CD8-positive, alpha-beta memory T cell (primary cell): ENCODE data around the gene RSPRY1. TPM values are rescaled to one million over a fixed set of nuclear protein-coding genes. Genes with fewer than 3 reads are reported as not detected.

Experiments
- CTCF ChIA-PET: fragments of 350-600 bp; sonication (Branson Sonifier 250); formaldehyde crosslinking; loops from one replicate; lab custom pipeline; 2021; ENCODE audit warnings: antibody characterized with exemption; lab: Charles Lee
- POLR2A ChIA-PET: fragments of 350-600 bp; sonication (Branson Sonifier 250); formaldehyde crosslinking; loops from one replicate; lab custom pipeline; 2021; ENCODE audit warnings: antibody characterized with exemption; lab: Charles Lee
- DNase-seq, 5 donors: peaks; one replicate each; pipeline versions ENCODE4 v3.0.0 to v3.0.0-alpha.2; 2020 to 2022; ENCODE audit warnings: mixed read lengths in 1 of 5
- H3K27ac ChIP-seq: one replicate; pipeline ENCODE4 v1.7.0; 2013; ENCODE audit warnings: low read depth, mild to moderate bottlenecking, low read length, moderate library complexity
- H3K27me3 ChIP-seq: 2 replicates; pipeline ENCODE4 v1.7.0; 2013; ENCODE audit warnings: low read length, mild to moderate bottlenecking; ENCODE audit not compliant: insufficient read depth, poor library complexity, severe bottlenecking
- H3K36me3 ChIP-seq: 2 replicates; pipeline ENCODE4 v1.7.0; 2013; ENCODE audit warnings: mild to moderate bottlenecking, low read length, moderate library complexity; ENCODE audit not compliant: insufficient read depth
- H3K4me1 ChIP-seq: 2 replicates; pipeline ENCODE4 v1.7.0; 2013; ENCODE audit warnings: mild to moderate bottlenecking, low read length, moderate library complexity; ENCODE audit not compliant: insufficient read depth
- H3K4me3 ChIP-seq: 2 replicates; pipeline ENCODE4 v1.7.0; 2013; ENCODE audit warnings: mild to moderate bottlenecking, low read length
- H3K9me3 ChIP-seq: 2 replicates; pipeline ENCODE4 v1.7.0; 2013; ENCODE audit warnings: mild to moderate bottlenecking, low read length
- H3K27ac Mint-ChIP-seq, 8 donors: one replicate each; pipeline ENCODE4 v1.8.0; 2020 to 2021; ENCODE audit warnings: mixed read lengths in 8 of 8, mild to moderate bottlenecking in 6 of 8, inconsistent platforms in 3 of 8, moderate library complexity in 3 of 8
- H3K27me3 Mint-ChIP-seq, 2 donors: one replicate each; pipeline ENCODE4 v1.8.0; 2020 to 2021; ENCODE audit warnings: mixed read lengths in 2 of 2, mild to moderate bottlenecking in 1 of 2, moderate library complexity in 1 of 2
- H3K36me3 Mint-ChIP-seq, 3 donors: one replicate each; pipeline ENCODE4 v1.8.0; 2020 to 2021; ENCODE audit warnings: mixed read lengths in 3 of 3, inconsistent platforms in 1 of 3, mild to moderate bottlenecking in 1 of 3
- H3K4me1 Mint-ChIP-seq, 3 donors: one replicate each; pipeline ENCODE4 v1.8.0; 2020 to 2021; ENCODE audit warnings: mixed read lengths in 3 of 3, inconsistent platforms in 1 of 3, mild to moderate bottlenecking in 1 of 3
- H3K4me3 Mint-ChIP-seq, 7 donors: one replicate each; pipeline ENCODE4 v1.8.0; 2020 to 2021; ENCODE audit warnings: mixed read lengths in 7 of 7, mild to moderate bottlenecking in 6 of 7, moderate library complexity in 4 of 7, inconsistent platforms in 2 of 7
- H3K9me3 Mint-ChIP-seq, 5 donors: one replicate each; pipeline ENCODE4 v1.8.0; 2020 to 2022; ENCODE audit warnings: mixed read lengths in 5 of 5, mild to moderate bottlenecking in 3 of 5, moderate library complexity in 2 of 5, inconsistent platforms in 1 of 5
- polyA plus RNA-seq: library from polyadenylated mRNA; unstranded; fragments of 300-500 nt; fragmentation: Illumina TruSeq; gene quantifications from one replicate; pipeline ENCODE4 v1.2.3, GENCODE V29; 2021
- total RNA-seq, 2 experiments: library from RNA; stranded (reverse); gene quantifications; one replicate each; pipeline ENCODE4 v1.2.3, GENCODE V29; 2021

RSPRY1 gene
- total and polyA plus RNA-seq, 3 experiments from 2014 or later: 33.3 to 41.0 (median 36.6) TPM

DNA sequence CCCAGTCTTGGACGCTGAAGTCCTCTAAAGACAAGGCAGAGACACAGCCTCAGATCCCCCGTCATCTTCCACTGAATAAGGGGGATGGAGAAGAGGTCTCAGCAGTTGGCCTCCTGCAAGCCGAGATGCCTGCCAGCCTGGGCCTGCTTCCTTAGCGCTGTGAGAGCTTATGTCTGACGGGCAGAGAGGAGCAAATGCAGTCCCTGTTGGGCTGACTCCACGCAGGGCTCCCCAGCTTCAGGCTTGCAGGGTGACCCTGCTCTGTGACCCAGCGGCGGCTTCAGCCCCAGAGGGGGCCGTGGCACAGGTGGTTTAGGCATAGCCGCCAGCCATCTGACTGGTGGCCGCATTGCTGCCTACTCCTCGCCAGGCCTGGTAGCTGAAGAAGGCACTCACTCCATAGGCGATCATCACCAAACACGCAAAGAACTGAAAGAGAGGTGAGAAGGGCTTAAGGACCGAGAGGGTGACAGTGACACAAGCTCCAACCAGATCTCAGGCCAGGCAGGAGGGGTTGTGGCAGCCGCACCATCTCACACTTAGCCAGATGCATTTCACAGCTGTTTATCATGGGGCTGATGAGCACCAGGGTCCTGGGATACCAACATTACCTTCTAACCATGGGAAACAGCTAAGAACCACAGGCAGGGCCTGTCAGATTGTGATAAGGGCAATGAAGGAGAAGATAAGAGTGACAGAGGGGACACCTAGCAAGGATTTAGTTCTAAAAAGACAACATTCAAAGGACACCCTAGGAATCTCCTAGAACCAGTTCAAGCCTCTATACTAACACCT is 70.7 kb downstream of the RSPRY1 start:
- ChIA-PET CTCF (no interaction called here), POLR2A (no interaction called here)
- Mint-ChIP-seq H3K27ac (peak overlapping the region in 1 of 8 donors; percentile 86), H3K9me3 (no peaks in the 10 kb centered on the region), H3K4me3 (no peak overlapping the region), H3K27me3 (no peaks in the 10 kb centered on the region), H3K4me1 (peaks cover 6 to 14% (median 7%) of the 10 kb centered on the region in 3 donors), H3K36me3 (peaks cover 6 to 35% (median 6%) of the 10 kb centered on the region in 3 donors)
- Histone ChIP-seq H3K9me3 (no peaks in the 10 kb centered on the region), H3K27me3 (no peaks in the 10 kb centered on the region), H3K4me3 (no peak overlapping the region), H3K27ac (no peak overlapping the region), H3K4me1 (peaks cover 11% of the 10 kb centered on the region), H3K36me3 (peaks cover 8% of the 10 kb centered on the region)
- DNase-seq: no peak

- H3K4me3 ChIP-seq: no peak overlapping the region
- peaks cover 1% of the 10 kb centered on the region for H3K36me3 ChIP-seq
- H3K27ac ChIP-seq: no peak overlapping the region
- no peaks in the 10 kb centered on the region for H3K9me3 ChIP-seq
- Mint-ChIP-seq H3K4me1 (peaks cover 6 to 14% (median 7%) of the 10 kb centered on the region in 3 donors), H3K27me3 (no peaks in the 10 kb centered on the region), H3K36me3 (peaks cover under 1 to 28% (median 1%) of the 10 kb centered on the region in 3 donors), H3K4me3 (no peak overlapping the region), H3K9me3 (no peaks in the 10 kb centered on the region), H3K27ac (no peak overlapping the region)
- no peak for DNase-seq
- CTCF ChIA-PET: no interaction called here
- peaks cover 11% of the 10 kb centered on the region for H3K4me1 ChIP-seq
- H3K27me3 ChIP-seq: no peaks in the 10 kb centered on the region
- POLR2A ChIA-PET: no interaction called here
Observed at GRCh38 chr16:57257455-57258070, 71.4 kb downstream of the RSPRY1 start.

- Histone ChIP-seq H3K4me1 (peaks cover 11% of the 10 kb centered on the region), H3K9me3 (no peaks in the 10 kb centered on the region), H3K4me3 (no peak overlapping the region), H3K27me3 (no peaks in the 10 kb centered on the region), H3K36me3 (no peaks in the 10 kb centered on the region), H3K27ac (no peak overlapping the region)
- no peak for DNase-seq
- peaks cover 0 to 21% (median 0%) of the 10 kb centered on the region in 3 donors for H3K36me3 Mint-ChIP-seq
- peak overlapping the region in 1 of 8 donors; percentile 82 for H3K27ac Mint-ChIP-seq
- no peaks in the 10 kb centered on the region for H3K9me3 Mint-ChIP-seq
- H3K4me3 Mint-ChIP-seq: peak overlapping the region in 1 of 7 donors; percentile 49
- H3K4me1 Mint-ChIP-seq: peaks cover 6 to 14% (median 7%) of the 10 kb centered on the region in 3 donors
- POLR2A ChIA-PET: interaction anchor here (0.7 kb wide), 1 partner anchor 11 kb away, joined by 11 read pairs; no protein-coding TSS in a partner anchor
- CTCF ChIA-PET: no interaction called here
- no peaks in the 10 kb centered on the region for H3K27me3 Mint-ChIP-seq
Observed at GRCh38 chr16:57258226-57258909, 72.2 kb downstream of the RSPRY1 start.

GRCh38 chr16:57258910-57259475 is 72.9 kb downstream of the RSPRY1 start:
- H3K36me3 ChIP-seq: no peaks in the 10 kb centered on the region
- no peaks in the 10 kb centered on the region for H3K9me3 ChIP-seq
- peaks cover 11% of the 10 kb centered on the region for H3K4me1 ChIP-seq
- Mint-ChIP-seq H3K36me3 (peaks cover 0 to 18% (median 0%) of the 10 kb centered on the region in 3 donors), H3K4me1 (peaks cover 6 to 14% (median 7%) of the 10 kb centered on the region in 3 donors), H3K9me3 (no peaks in the 10 kb centered on the region), H3K4me3 (no peak overlapping the region), H3K27me3 (no peaks in the 10 kb centered on the region), H3K27ac (no peak overlapping the region)
- no peak for DNase-seq
- ChIA-PET CTCF (no interaction called here), POLR2A (interaction anchor here (0.7 kb wide), 1 partner anchor 11 kb away, joined by 11 read pairs; no protein-coding TSS in a partner anchor)
- no peak overlapping the region for H3K4me3 ChIP-seq
- no peak overlapping the region for H3K27ac ChIP-seq
- no peaks in the 10 kb centered on the region for H3K27me3 ChIP-seq

- ChIA-PET CTCF (no interaction called here), POLR2A (no interaction called here)
- peak in 1 of 5 donors; percentile 38 for DNase-seq
- H3K9me3 Mint-ChIP-seq: no peaks in the 10 kb centered on the region
- H3K27me3 Mint-ChIP-seq: no peaks in the 10 kb centered on the region
- peaks cover 24% of the 10 kb centered on the region for H3K4me1 ChIP-seq
- no peak overlapping the region for H3K27ac ChIP-seq
- H3K36me3 Mint-ChIP-seq: peaks cover 0 to 11% (median 0%) of the 10 kb centered on the region in 3 donors
- peaks cover 6 to 16% (median 7%) of the 10 kb centered on the region in 3 donors for H3K4me1 Mint-ChIP-seq
- no peaks in the 10 kb centered on the region for H3K9me3 ChIP-seq
- no peak overlapping the region for H3K4me3 ChIP-seq
- H3K36me3 ChIP-seq: no peaks in the 10 kb centered on the region
- H3K4me3 Mint-ChIP-seq: peak overlapping the region in 5 of 7 donors; percentile 28 to 66 (median 38)
- no peaks in the 10 kb centered on the region for H3K27me3 ChIP-seq
- H3K27ac Mint-ChIP-seq: peak overlapping the region; percentile 39 to 88 (median 68)
Observed at GRCh38 chr16:57260294-57260929, 74.3 kb downstream of the RSPRY1 start.

DNA sequence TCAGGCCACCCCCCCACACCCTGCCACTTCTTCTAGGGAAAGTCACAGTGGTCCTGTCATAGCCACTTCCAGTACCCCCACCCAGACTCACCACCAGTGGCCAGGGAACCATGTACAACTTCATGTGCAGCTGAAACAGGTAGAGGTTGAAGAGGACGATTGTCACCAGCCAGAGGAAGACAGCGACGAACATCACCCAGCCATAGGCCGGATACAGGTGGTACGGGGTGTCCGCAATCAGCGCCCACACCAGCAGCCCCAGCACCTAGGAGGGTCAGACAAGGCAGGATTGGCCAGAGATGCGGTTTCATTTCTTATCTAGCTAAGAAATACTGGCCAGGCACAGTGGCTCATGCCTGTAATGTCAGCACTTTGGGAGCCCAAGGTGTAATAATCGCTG is 75.7 kb downstream of the RSPRY1 start:
- H3K4me1 Mint-ChIP-seq: peaks cover 13 to 30% (median 16%) of the 10 kb centered on the region in 3 donors

DNA sequence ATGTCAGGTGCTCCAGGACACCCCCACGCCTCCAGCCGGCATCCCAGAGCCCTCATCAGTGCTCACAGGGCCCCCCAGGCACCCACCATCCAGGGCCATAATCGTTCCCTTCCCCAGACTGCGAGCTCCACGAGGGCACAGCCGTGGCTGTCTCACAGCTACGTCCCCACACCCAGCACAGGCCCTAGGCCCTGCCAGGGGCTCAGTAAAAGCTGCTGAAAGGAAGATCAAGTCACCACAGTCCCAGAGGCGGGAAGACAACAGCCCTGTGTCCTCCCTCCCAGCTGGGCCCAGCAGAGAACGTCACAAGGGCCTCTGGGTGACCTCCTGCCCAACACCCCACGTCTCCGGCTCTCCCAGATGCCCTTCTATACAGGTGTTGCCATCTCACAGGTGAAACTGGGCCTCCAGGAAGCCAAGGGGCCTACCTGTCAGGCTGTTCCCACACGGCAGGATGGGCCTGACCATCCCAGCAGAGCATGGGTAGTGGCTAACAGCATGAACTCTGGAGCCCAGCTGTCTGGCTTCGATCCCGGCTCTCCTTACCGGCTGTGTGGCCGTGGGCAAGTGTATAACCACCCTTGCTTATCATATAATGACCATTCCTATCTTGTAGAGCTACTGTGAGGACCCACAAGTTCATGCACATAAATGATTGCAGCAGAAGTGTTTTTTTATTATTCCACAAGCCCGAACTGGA is 76.9 kb downstream of the RSPRY1 start:
- H3K27me3 ChIP-seq: no peaks in the 10 kb centered on the region
- H3K9me3 ChIP-seq: no peaks in the 10 kb centered on the region
- H3K9me3 Mint-ChIP-seq: no peaks in the 10 kb centered on the region
- no peaks in the 10 kb centered on the region for H3K36me3 ChIP-seq
- no peak overlapping the region for H3K27ac ChIP-seq
- CTCF ChIA-PET: interaction anchor here (1.7 kb wide), 1 partner anchor 18 kb away, joined by 3 read pairs; no protein-coding TSS in a partner anchor
- peaks cover 17 to 40% (median 25%) of the 10 kb centered on the region in 3 donors for H3K4me1 Mint-ChIP-seq
- no peaks in the 10 kb centered on the region for H3K27me3 Mint-ChIP-seq
- peak overlapping the region in 1 of 8 donors; percentile 58 for H3K27ac Mint-ChIP-seq
- no peak overlapping the region for H3K4me3 Mint-ChIP-seq
- no peak overlapping the region for H3K4me3 ChIP-seq
- no peak for DNase-seq
- H3K4me1 ChIP-seq: peaks cover 48% of the 10 kb centered on the region
- POLR2A ChIA-PET: no interaction called here
- H3K36me3 Mint-ChIP-seq: no peaks in the 10 kb centered on the region

More for the DNA sequence above, 75.7 kb downstream of the RSPRY1 start:
- no peaks in the 10 kb centered on the region for H3K36me3 ChIP-seq
- Mint-ChIP-seq H3K27ac (peak overlapping the region in 3 of 8 donors; percentile 29 to 80 (median 36)), H3K27me3 (no peaks in the 10 kb centered on the region), H3K36me3 (peaks cover 0 to 3% (median 0%) of the 10 kb centered on the region in 3 donors), H3K9me3 (no peaks in the 10 kb centered on the region), H3K4me3 (no peak overlapping the region)
- CTCF ChIA-PET: interaction anchor here (1.7 kb wide), 1 partner anchor 19 kb away, joined by 3 read pairs; no protein-coding TSS in a partner anchor
- no peak for DNase-seq
- no peak overlapping the region for H3K27ac ChIP-seq
- POLR2A ChIA-PET: no interaction called here
- H3K27me3 ChIP-seq: no peaks in the 10 kb centered on the region
- H3K4me1 ChIP-seq: peaks cover 37% of the 10 kb centered on the region
- H3K9me3 ChIP-seq: no peaks in the 10 kb centered on the region
- no peak overlapping the region for H3K4me3 ChIP-seq
